Nephron (organoid): ENCODE data around the gene KHSRP.

ENCODE experiments used
- H3K27ac Mint-ChIP-seq, 3 experiments: 2 replicates each; pipeline ENCODE4 v1.8.0; 2020; ENCODE audit warnings: mixed read lengths in 3 of 3, mild to moderate bottlenecking in 2 of 3, moderate library complexity in 1 of 3
- H3K27me3 Mint-ChIP-seq: 2 replicates; pipeline ENCODE4 v1.8.0; 2021; ENCODE audit warnings: low read depth, mild to moderate bottlenecking, moderate library complexity, mixed read lengths
- H3K36me3 Mint-ChIP-seq: 2 replicates; pipeline ENCODE4 v1.8.0; 2020; ENCODE audit warnings: low read depth, mixed read lengths
- H3K4me1 Mint-ChIP-seq: 2 replicates; pipeline ENCODE4 v1.8.0; 2020; ENCODE audit warnings: mixed read lengths
- H3K4me3 Mint-ChIP-seq, 3 experiments: 2 replicates each; pipeline ENCODE4 v1.8.0; 2020; ENCODE audit warnings: mild to moderate bottlenecking in 3 of 3, mixed read lengths in 3 of 3, moderate library complexity in 2 of 3
- H3K9me3 Mint-ChIP-seq: 2 replicates; pipeline ENCODE4 v1.8.0; 2020; ENCODE audit warnings: mixed read lengths
- CTCF ChIP-seq, 3 experiments: fragments of 200-600 bp; sonication (generic); IDR thresholded peaks; one replicate each; pipeline ENCODE4 v1.5.0; 2021; ENCODE audit warnings: antibody characterized with exemption in 3 of 3; ENCODE audit not compliant: unreplicated experiment in 3 of 3

Gene KHSRP

GRCh38 chr19:6374711-6375410 is 49.8 kb downstream of the KHSRP start:
- Mint-ChIP-seq H3K4me3 (peak overlapping the region; percentile 35 to 58 (median 56)), H3K27ac (peak overlapping the region in 2 of 3 experiments; percentile 19 to 46), H3K27me3 (no peaks in the 10 kb centered on the region), H3K4me1 (peaks cover 36% of the 10 kb centered on the region), H3K36me3 (peaks cover 19% of the 10 kb centered on the region), H3K9me3 (peaks cover 2% of the 10 kb centered on the region)
- no peak for TF ChIP-seq CTCF (IDR thresholded peaks at IDR 0.05; ENCODE audit: unreplicated experiment in 3 of 3)

- H3K4me3 Mint-ChIP-seq = peak overlapping the region; percentile 86 to 90 (median 89)
- no peaks in the 10 kb centered on the region for H3K9me3 Mint-ChIP-seq
- H3K27ac Mint-ChIP-seq = peak overlapping the region; percentile 46 to 96 (median 92)
- peaks cover 38% of the 10 kb centered on the region for H3K4me1 Mint-ChIP-seq
- TF ChIP-seq CTCF (IDR thresholded peaks at IDR 0.05; ENCODE audit: unreplicated experiment in 3 of 3) = no peak
- H3K27me3 Mint-ChIP-seq = no peaks in the 10 kb centered on the region
- peaks cover 16% of the 10 kb centered on the region for H3K36me3 Mint-ChIP-seq
Observed at GRCh38 chr19:6374161-6374709, 50.4 kb downstream of the KHSRP start.

- peaks cover 16% of the 10 kb centered on the region for H3K36me3 Mint-ChIP-seq
- no peak for TF ChIP-seq CTCF (IDR thresholded peaks at IDR 0.05; ENCODE audit: unreplicated experiment in 3 of 3)
- H3K27ac Mint-ChIP-seq = peak overlapping the region; percentile 92 to 98 (median 96)
- H3K27me3 Mint-ChIP-seq = no peaks in the 10 kb centered on the region
- H3K9me3 Mint-ChIP-seq = no peaks in the 10 kb centered on the region
- peaks cover 38% of the 10 kb centered on the region for H3K4me1 Mint-ChIP-seq
- H3K4me3 Mint-ChIP-seq = peak overlapping the region; percentile 86 to 90 (median 89)
Observed at GRCh38 chr19:6373813-6374108, 50.9 kb downstream of the KHSRP start.

- TF ChIP-seq CTCF (IDR thresholded peaks at IDR 0.05; ENCODE audit: unreplicated experiment in 3 of 3) = no peak
- H3K4me3 Mint-ChIP-seq = peak overlapping the region; percentile 86 to 90 (median 89)
- no peaks in the 10 kb centered on the region for H3K9me3 Mint-ChIP-seq
- peaks cover 32% of the 10 kb centered on the region for H3K4me1 Mint-ChIP-seq
- peaks cover 14% of the 10 kb centered on the region for H3K36me3 Mint-ChIP-seq
- peak overlapping the region; percentile 92 to 98 (median 96) for H3K27ac Mint-ChIP-seq
- no peaks in the 10 kb centered on the region for H3K27me3 Mint-ChIP-seq
Observed at GRCh38 chr19:6373096-6373812, 51.4 kb downstream of the KHSRP start.

DNA sequence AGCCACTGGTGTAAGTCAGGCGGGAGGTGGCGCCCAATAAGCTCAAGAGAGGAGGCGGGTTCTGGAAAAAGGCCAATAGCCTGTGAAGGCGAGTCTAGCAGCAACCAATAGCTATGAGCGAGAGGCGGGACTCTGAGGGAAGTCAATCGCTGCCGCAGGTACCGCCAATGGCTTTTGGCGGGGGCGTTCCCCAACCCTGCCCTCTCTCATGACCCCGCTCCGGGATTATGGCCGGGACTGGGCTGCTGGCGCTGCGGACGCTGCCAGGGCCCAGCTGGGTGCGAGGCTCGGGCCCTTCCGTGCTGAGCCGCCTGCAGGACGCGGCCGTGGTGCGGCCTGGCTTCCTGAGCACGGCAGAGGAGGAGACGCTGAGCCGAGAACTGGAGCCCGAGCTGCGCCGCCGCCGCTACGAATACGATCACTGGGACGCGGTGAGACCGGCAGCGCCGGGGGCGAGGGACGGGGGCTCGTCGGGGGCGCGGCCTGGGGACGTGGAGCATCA is 52.0 kb downstream of the KHSRP start, which contains the start of gene ALKBH7:
Gene ALKBH7, plus strand, starts transcription at position 201 of the 502 bp plus-strand sequence. Its CDS starts 27 bp downstream, at position 228.
- Mint-ChIP-seq H3K9me3 (no peaks in the 10 kb centered on the region), H3K27ac (peak within 1 kb of the TSS; percentile 92 to 98 (median 96)), H3K27me3 (no peaks in the 10 kb centered on the region), H3K4me3 (peak within 1 kb of the TSS; percentile 86 to 90 (median 89)), H3K36me3 (peaks cover 15% of the 10 kb centered on the region), H3K4me1 (peaks cover 28% of the 10 kb centered on the region)
- no peak for TF ChIP-seq CTCF (IDR thresholded peaks at IDR 0.05; ENCODE audit: unreplicated experiment in 3 of 3)
